Lung (tissue), 12 donors: ENCODE measurements around the gene MED13. TPM values are rescaled to one million over a fixed set of nuclear protein-coding genes. Genes with fewer than 3 reads are reported as not detected.
A peak's percentile ranks its signal among the peaks of the same experiment; 100 is the strongest.

Experiments used
- ATAC-seq: fragments of 200-7000 bp; cut with Tn5 transposase; one replicate; pipeline ENCODE4 v1.9.1; 2020; ENCODE audit warnings: moderate number of reproducible peaks; ENCODE audit not compliant: insufficient read depth, low FRiP score
- DNase-seq, 3 donors: peaks; one replicate each; pipeline ENCODE4 v3.0.0-alpha.2; 2013 to 2017
- H3K27ac ChIP-seq, 2 donors: one replicate each; pipeline ENCODE4 v1.5.1; 2013; ENCODE audit warnings: mild to moderate bottlenecking in 2 of 2, moderate library complexity in 2 of 2, control low read depth in 1 of 2, inconsistent platforms in 1 of 2, low read depth in 1 of 2, low read length in 1 of 2
- H3K27me3 ChIP-seq, 3 donors: one replicate each; pipeline ENCODE4 v1.5.1; 2013; ENCODE audit warnings: low read length in 2 of 3; ENCODE audit not compliant: control insufficient read depth in 3 of 3, insufficient read depth in 3 of 3
- H3K36me3 ChIP-seq, 4 donors: one replicate each; pipeline ENCODE4 v1.5.1; 2013; ENCODE audit warnings: low read length in 4 of 4, mild to moderate bottlenecking in 1 of 4, moderate library complexity in 1 of 4; ENCODE audit not compliant: control insufficient read depth in 4 of 4, insufficient read depth in 4 of 4
- H3K4me1 ChIP-seq, 5 donors: one replicate each; pipeline ENCODE4 v1.5.1; 2013; ENCODE audit warnings: low read length in 5 of 5, mild to moderate bottlenecking in 2 of 5, moderate library complexity in 1 of 5; ENCODE audit not compliant: control insufficient read depth in 5 of 5, insufficient read depth in 5 of 5
- H3K4me3 ChIP-seq: one replicate; pipeline ENCODE4 v1.5.1; 2013; ENCODE audit warnings: mild to moderate bottlenecking, control low read depth, moderate library complexity
- H3K9ac ChIP-seq, 2 donors: one replicate each; pipeline ENCODE4 v1.5.1; 2013; ENCODE audit warnings: low read length in 2 of 2, control low read depth in 1 of 2; ENCODE audit not compliant: insufficient read depth in 1 of 2
- H3K9me3 ChIP-seq, 4 donors: one replicate each; pipeline ENCODE4 v1.5.1; 2013; ENCODE audit warnings: low read length in 3 of 4, mild to moderate bottlenecking in 1 of 4, moderate library complexity in 1 of 4; ENCODE audit not compliant: control insufficient read depth in 4 of 4, insufficient read depth in 3 of 4
- WGBS, 2 donors: extraction: QIAGEN DNeasy Blood & Tissue Kit; methylation state at CpG; one replicate each; pipeline ENCODE4 v1.1.7; 2013; 5-methylcytosine and 5-hydroxymethylcytosine counted together
- polyA plus RNA-seq, 2 donors: library from polyadenylated mRNA; stranded (reverse); fragments of 200-250 nt; gene quantifications; one replicate each; pipeline ENCODE4 v1.2.1, GENCODE V29; 2013
- total RNA-seq, 2 donors: library from RNA; depleted of rRNA in 1 of 2; stranded (reverse); fragments of >200 nt in 1 of 2; gene quantifications; one replicate each; pipeline ENCODE4 v1.2.1, GENCODE V29; 2014 to 2021
- TF ChIP-seq, protein P1 (sequence below): IDR thresholded peaks from 2 replicates; pipeline ENCODE4 v1.5.1; 2012; ENCODE audit warnings: mild to moderate bottlenecking; ENCODE audit errors: control extremely low read depth, extremely low read depth
- donor health status: control.
- donor health status: control.
- donor health status: Bipolar disorder and iron deficiency.
- donor health status: healthy.
- donor health status: DM: yes; HTN: yes; CAD: no.

MED13 gene
- total and polyA plus RNA-seq, 4 donors: 7.2 to 104 (median 38.1) TPM

DNA sequence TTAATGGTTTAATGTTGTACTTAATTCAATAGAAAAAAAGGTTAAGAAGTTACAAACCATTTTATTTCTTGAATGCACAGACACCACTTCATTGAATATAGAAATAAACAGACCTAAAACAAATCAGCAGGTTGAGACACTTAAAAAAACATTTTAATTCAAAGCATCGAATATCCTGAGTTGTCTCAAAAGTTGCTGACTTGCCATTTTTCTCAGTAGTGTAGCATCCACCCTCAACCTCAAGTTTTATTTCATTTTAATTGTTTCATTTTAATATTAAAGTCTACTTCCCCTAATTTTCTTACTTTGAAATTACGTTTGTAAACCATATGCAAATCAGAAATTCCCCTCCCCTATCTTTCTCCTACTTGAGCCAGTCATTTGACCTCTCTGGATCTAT is 5.8 kb upstream of the MED13 start:
- no peak overlapping the region for H3K27ac ChIP-seq
- WGBS, 2 donors: 73 to 75% methylated on average over 2 of the region's 2 CpGs
- TF ChIP-seq, protein P1, sequence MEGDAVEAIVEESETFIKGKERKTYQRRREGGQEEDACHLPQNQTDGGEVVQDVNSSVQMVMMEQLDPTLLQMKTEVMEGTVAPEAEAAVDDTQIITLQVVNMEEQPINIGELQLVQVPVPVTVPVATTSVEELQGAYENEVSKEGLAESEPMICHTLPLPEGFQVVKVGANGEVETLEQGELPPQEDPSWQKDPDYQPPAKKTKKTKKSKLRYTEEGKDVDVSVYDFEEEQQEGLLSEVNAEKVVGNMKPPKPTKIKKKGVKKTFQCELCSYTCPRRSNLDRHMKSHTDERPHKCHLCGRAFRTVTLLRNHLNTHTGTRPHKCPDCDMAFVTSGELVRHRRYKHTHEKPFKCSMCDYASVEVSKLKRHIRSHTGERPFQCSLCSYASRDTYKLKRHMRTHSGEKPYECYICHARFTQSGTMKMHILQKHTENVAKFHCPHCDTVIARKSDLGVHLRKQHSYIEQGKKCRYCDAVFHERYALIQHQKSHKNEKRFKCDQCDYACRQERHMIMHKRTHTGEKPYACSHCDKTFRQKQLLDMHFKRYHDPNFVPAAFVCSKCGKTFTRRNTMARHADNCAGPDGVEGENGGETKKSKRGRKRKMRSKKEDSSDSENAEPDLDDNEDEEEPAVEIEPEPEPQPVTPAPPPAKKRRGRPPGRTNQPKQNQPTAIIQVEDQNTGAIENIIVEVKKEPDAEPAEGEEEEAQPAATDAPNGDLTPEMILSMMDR: no peak
- H3K9me3 ChIP-seq: no peaks in the 10 kb centered on the region
- peaks cover 0 to 8% (median 0%) of the 10 kb centered on the region in 5 donors for H3K4me1 ChIP-seq
- no peaks in the 10 kb centered on the region for H3K27me3 ChIP-seq
- H3K4me3 ChIP-seq: no peak overlapping the region
- H3K9ac ChIP-seq: no peak overlapping the region
- H3K36me3 ChIP-seq: no peaks in the 10 kb centered on the region
- DNase-seq (no peak), ATAC-seq (no peak)

GRCh38 chr17:62067165-62068145 is 2.4 kb upstream of the MED13 start:
- H3K9ac ChIP-seq: no peak overlapping the region
- H3K9me3 ChIP-seq: no peaks in the 10 kb centered on the region
- H3K4me3 ChIP-seq: no peak overlapping the region
- no peaks in the 10 kb centered on the region for H3K27me3 ChIP-seq
- DNase-seq: peak in 1 of 3 donors; percentile 27
- peaks cover 0 to 5% (median 0%) of the 10 kb centered on the region in 4 donors for H3K36me3 ChIP-seq
- no peak for ATAC-seq
- 89 to 95% methylated on average over 7 of the region's 7 CpGs for WGBS, 2 donors
- TF ChIP-seq, protein P1: no peak
- no peak overlapping the region for H3K27ac ChIP-seq
- peaks cover 0 to 15% (median 3%) of the 10 kb centered on the region in 5 donors for H3K4me1 ChIP-seq

DNA sequence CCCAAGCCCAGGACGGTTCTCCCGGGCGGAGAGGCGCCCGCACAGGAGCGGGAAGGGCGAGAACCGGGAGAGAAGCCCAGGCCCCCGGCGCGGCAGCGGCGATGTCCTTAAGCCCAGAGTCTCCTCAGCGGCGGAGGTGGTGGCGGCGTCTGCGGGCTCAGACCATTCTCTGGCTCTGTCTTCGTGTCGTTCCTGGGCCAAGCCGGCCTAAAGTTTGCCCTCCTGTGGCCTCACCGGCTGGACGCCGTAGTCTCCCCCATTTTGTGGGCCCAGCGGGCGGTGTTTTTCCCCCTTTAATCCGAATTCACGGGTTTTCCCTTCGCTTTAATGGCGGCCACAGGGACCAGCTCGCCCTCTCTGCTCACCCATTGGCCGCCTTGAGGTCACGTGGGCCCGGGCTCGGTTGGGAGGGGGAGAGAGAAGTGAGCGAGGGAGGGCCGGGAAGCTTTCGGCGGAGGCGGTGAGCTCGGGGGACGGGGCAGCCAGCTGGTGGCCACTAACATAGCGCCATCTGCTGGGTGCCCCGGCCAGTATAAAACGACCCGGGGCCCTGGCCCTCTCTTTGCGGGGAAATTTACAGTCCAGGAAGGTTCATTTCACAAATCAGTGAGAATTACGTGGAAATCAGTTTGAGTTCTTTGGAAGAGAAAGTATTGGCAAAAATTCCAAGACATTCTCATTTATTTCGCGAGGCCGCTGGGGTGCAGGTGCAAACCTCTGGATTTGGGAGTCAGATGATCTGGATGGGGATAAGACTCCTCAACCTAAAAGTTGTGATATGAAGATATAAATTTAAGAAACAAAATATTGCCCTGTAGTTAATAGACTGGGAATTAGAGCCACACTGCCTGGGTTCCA is 762 bp upstream of the MED13 start:
- peak overlapping the region; percentile 90 to 93 for H3K9ac ChIP-seq
- H3K27ac ChIP-seq: peak overlapping the region; percentile 90 to 99
- H3K36me3 ChIP-seq: peaks cover 0 to 7% (median 2%) of the 10 kb centered on the region in 4 donors
- DNase-seq: peak; percentile 98 to 99 (median 99)
- peaks cover 0 to 25% (median 7%) of the 10 kb centered on the region in 5 donors for H3K4me1 ChIP-seq
- TF ChIP-seq, protein P1: peak; percentile 73
- WGBS, 2 donors: 2% methylated on average over 48 to 51 of the region's 51 CpGs
- no peaks in the 10 kb centered on the region for H3K27me3 ChIP-seq
- H3K9me3 ChIP-seq: no peaks in the 10 kb centered on the region
- peak overlapping the region; percentile 91 for H3K4me3 ChIP-seq
- peak; percentile 99 for ATAC-seq
